ENCODE measurements around the gene MRPS27.

MRPS27 gene

GRCh38 chr5:72268753-72269410 is 51.2 kb downstream of the MRPS27 start:
- TF ChIP-seq REST (IDR thresholded peaks at IDR 0.05; ENCODE audit: insufficient read depth in 1 of 2, low read depth in 2 of 2, low read length in 2 of 2) (no peak), FOXP2 (optimal IDR thresholded peaks at IDR 0.05; ENCODE audit: borderline replicate concordance, extremely low read depth, extremely low read length, insufficient read depth) (no peak), POLR2AphosphoS5 (IDR thresholded peaks at IDR 0.05; ENCODE audit: low read depth, low read length) (no peak), SIN3A (IDR thresholded peaks at IDR 0.05; ENCODE audit: borderline replicate concordance, insufficient read depth, low read length) (no peak), TAF1 (IDR thresholded peaks at IDR 0.05; ENCODE audit: borderline replicate concordance, insufficient read depth, low read length) (no peak)

DNA sequence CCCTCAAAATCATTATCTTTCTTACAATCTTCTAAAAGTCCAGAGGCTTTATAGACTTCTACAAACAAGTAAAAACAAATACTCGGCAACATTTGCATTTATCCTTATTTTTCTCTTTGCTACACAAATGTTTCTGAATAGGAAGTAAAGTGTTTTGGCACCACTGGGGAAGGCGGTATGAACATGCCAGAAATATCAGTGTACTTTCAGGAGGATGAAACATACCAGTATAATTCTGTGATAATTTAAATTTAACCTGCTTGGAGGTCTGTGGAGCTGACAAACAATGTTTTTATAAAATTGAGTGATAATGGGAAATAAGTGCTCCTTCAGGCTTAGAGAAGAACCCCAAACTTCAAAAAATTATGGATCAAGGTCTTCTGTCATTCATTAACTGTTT is 51.8 kb downstream of the MRPS27 start:
- TF ChIP-seq REST (IDR thresholded peaks at IDR 0.05; ENCODE audit: insufficient read depth in 1 of 2, low read depth in 2 of 2, low read length in 2 of 2) (no peak), TAF1 (IDR thresholded peaks at IDR 0.05; ENCODE audit: borderline replicate concordance, insufficient read depth, low read length) (no peak), FOXP2 (optimal IDR thresholded peaks at IDR 0.05; ENCODE audit: borderline replicate concordance, extremely low read depth, extremely low read length, insufficient read depth) (no peak), SIN3A (IDR thresholded peaks at IDR 0.05; ENCODE audit: borderline replicate concordance, insufficient read depth, low read length) (no peak), POLR2AphosphoS5 (IDR thresholded peaks at IDR 0.05; ENCODE audit: low read depth, low read length) (no peak)

- TF ChIP-seq FOXP2 (optimal IDR thresholded peaks at IDR 0.05; ENCODE audit: borderline replicate concordance, extremely low read depth, extremely low read length, insufficient read depth) = no peak
- no peak for TF ChIP-seq TAF1 (IDR thresholded peaks at IDR 0.05; ENCODE audit: borderline replicate concordance, insufficient read depth, low read length)
- TF ChIP-seq REST (IDR thresholded peaks at IDR 0.05; ENCODE audit: insufficient read depth in 1 of 2, low read depth in 2 of 2, low read length in 2 of 2) = no peak
- TF ChIP-seq SIN3A (IDR thresholded peaks at IDR 0.05; ENCODE audit: borderline replicate concordance, insufficient read depth, low read length) = no peak
- no peak for TF ChIP-seq POLR2AphosphoS5 (IDR thresholded peaks at IDR 0.05; ENCODE audit: low read depth, low read length)
These were observed 52.4 kb downstream of the MRPS27 start for GRCh38 chr5:72267685-72268084.

DNA sequence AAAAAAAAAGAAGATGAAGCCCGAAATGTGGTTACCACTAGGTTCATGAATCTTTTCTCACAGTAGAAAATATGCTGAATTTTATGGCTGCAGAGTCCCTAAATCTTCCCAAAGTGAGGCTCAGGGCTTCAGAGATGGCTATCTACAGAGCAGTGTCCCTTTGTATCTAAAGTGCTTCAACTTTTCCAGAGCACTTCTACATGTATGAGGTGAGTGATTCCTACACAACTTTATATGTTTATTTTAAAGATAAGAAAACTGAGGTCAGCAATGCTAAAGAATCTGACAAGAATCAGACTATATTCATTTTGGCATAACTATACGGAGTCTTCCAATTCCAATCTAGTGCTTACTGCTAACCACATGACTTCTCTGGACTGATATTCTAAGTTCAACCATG is 53.2 kb downstream of the MRPS27 start:
- no peak for TF ChIP-seq REST (IDR thresholded peaks at IDR 0.05; ENCODE audit: insufficient read depth in 1 of 2, low read depth in 2 of 2, low read length in 2 of 2)
- TF ChIP-seq FOXP2 (optimal IDR thresholded peaks at IDR 0.05; ENCODE audit: borderline replicate concordance, extremely low read depth, extremely low read length, insufficient read depth) = no peak
- no peak for TF ChIP-seq SIN3A (IDR thresholded peaks at IDR 0.05; ENCODE audit: borderline replicate concordance, insufficient read depth, low read length)
- TF ChIP-seq POLR2AphosphoS5 (IDR thresholded peaks at IDR 0.05; ENCODE audit: low read depth, low read length) = no peak
- TF ChIP-seq TAF1 (IDR thresholded peaks at IDR 0.05; ENCODE audit: borderline replicate concordance, insufficient read depth, low read length) = no peak
